CD4-positive, alpha-beta T cell treated with Interleukin-15 for 4 hours (primary cell): ENCODE data around the gene SFMBT1.

Experiments
- DNase-seq: peaks from one replicate; pipeline ENCODE4 v3.0.0-alpha.2; 2020; ENCODE audit warnings: low spot score

The SFMBT1 gene

GRCh38 chr3:53045518-53046170, at the start of gene SFMBT1:
SFMBT1 (minus strand) TSS chr3:53046073; CDS start chr3:52969128, 76,945 bp downstream.
- peak; percentile 80 for DNase-seq

GRCh38 chr3:53092942-53093341, 47.1 kb upstream of the SFMBT1 start:
- DNase-seq = no peak

- no peak for DNase-seq
Measured at GRCh38 chr3:53092216-53092615, 46.3 kb upstream of the SFMBT1 start.

- no peak for DNase-seq
Measured at GRCh38 chr3:53091011-53091410, 45.1 kb upstream of the SFMBT1 start.

- DNase-seq = no peak
Measured at GRCh38 chr3:53089511-53089910, 43.6 kb upstream of the SFMBT1 start.

- DNase-seq = no peak
Measured at GRCh38 chr3:53085476-53085875, 39.6 kb upstream of the SFMBT1 start.

GRCh38 chr3:53084310-53085001, 38.6 kb upstream of the SFMBT1 start:
- DNase-seq = no peak

GRCh38 chr3:53083949-53084309, 38.1 kb upstream of the SFMBT1 start:
- no peak for DNase-seq

GRCh38 chr3:53083521-53083920, 37.6 kb upstream of the SFMBT1 start:
- DNase-seq = no peak

- no peak for DNase-seq
Measured at GRCh38 chr3:53082736-53083135, 36.9 kb upstream of the SFMBT1 start.

GRCh38 chr3:53081318-53081717, 35.4 kb upstream of the SFMBT1 start:
- no peak for DNase-seq

- no peak for DNase-seq
Measured at GRCh38 chr3:53080612-53081205, 34.8 kb upstream of the SFMBT1 start.

- no peak for DNase-seq
Measured at GRCh38 chr3:53079791-53080555, 34.1 kb upstream of the SFMBT1 start.

- DNase-seq = no peak
Measured at GRCh38 chr3:53079147-53079546, 33.3 kb upstream of the SFMBT1 start.

GRCh38 chr3:53078656-53079055, 32.8 kb upstream of the SFMBT1 start:
- DNase-seq = no peak

- no peak for DNase-seq
Measured at GRCh38 chr3:53077476-53078220, 31.8 kb upstream of the SFMBT1 start.

- DNase-seq = no peak
Measured at GRCh38 chr3:53075743-53076140, 29.9 kb upstream of the SFMBT1 start.

GRCh38 chr3:53074761-53075742, 29.2 kb upstream of the SFMBT1 start:
- DNase-seq = no peak

GRCh38 chr3:53074366-53074696, 28.5 kb upstream of the SFMBT1 start:
- no peak for DNase-seq

GRCh38 chr3:53073553-53074365, 27.9 kb upstream of the SFMBT1 start:
- DNase-seq = no peak
